ENCODE results near the gene ASNSD1. TPM values are rescaled to one million over a fixed set of nuclear protein-coding genes. Genes with fewer than 3 reads are reported as not detected.

Gene ASNSD1
- total RNA-seq, 1 donor from 2014 or later: 38.5 TPM

DNA sequence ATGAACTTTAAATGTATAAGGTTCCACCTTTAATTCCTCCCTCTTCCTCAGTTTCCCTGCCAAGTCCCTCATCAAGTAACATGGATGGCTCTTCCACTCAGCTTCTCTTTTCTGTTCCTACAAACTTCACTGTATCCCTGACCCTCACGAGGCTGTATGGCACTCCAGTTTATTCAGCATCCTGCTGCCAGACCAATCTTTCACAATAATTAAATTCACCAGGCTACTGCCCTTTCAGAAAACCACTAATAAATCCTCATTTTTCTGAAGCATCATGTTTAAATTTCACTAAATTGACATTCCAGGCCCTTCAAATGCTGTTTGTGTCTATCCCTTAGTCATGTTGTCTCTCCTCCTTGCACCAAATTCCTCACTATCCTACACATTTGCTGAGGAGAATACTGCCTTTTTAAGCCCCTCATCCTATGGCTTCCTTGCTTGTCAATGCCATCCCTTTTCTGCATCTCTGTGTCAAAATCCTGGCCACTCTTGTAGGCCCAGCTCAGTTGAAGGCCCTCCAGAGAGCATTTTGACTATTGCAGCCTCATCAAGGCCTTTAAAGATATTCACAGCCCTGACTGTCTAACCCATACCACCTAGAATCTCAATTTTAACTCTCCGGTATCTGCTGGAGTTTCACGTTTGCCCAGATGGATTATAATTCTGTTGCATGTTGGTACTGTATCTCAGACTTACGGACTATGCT is 22.8 kb upstream of the ASNSD1 start:
- peaks cover 20% of the 10 kb centered on the region for H3K4me1 Mint-ChIP-seq (ENCODE audit: unreplicated experiment)
- no peaks in the 10 kb centered on the region for H3K27me3 Mint-ChIP-seq
- H3K27ac Mint-ChIP-seq: no peak overlapping the region
- TF ChIP-seq, protein P1, sequence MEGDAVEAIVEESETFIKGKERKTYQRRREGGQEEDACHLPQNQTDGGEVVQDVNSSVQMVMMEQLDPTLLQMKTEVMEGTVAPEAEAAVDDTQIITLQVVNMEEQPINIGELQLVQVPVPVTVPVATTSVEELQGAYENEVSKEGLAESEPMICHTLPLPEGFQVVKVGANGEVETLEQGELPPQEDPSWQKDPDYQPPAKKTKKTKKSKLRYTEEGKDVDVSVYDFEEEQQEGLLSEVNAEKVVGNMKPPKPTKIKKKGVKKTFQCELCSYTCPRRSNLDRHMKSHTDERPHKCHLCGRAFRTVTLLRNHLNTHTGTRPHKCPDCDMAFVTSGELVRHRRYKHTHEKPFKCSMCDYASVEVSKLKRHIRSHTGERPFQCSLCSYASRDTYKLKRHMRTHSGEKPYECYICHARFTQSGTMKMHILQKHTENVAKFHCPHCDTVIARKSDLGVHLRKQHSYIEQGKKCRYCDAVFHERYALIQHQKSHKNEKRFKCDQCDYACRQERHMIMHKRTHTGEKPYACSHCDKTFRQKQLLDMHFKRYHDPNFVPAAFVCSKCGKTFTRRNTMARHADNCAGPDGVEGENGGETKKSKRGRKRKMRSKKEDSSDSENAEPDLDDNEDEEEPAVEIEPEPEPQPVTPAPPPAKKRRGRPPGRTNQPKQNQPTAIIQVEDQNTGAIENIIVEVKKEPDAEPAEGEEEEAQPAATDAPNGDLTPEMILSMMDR (conservative IDR thresholded peaks at IDR 0.05): no peak
- no peaks in the 10 kb centered on the region for H3K9me3 Mint-ChIP-seq
- H3K4me3 Mint-ChIP-seq: no peak overlapping the region
- no peak for DNase-seq (ENCODE audit: extremely low spot score, unreplicated experiment)
- H3K36me3 Mint-ChIP-seq: no peaks in the 10 kb centered on the region

DNA sequence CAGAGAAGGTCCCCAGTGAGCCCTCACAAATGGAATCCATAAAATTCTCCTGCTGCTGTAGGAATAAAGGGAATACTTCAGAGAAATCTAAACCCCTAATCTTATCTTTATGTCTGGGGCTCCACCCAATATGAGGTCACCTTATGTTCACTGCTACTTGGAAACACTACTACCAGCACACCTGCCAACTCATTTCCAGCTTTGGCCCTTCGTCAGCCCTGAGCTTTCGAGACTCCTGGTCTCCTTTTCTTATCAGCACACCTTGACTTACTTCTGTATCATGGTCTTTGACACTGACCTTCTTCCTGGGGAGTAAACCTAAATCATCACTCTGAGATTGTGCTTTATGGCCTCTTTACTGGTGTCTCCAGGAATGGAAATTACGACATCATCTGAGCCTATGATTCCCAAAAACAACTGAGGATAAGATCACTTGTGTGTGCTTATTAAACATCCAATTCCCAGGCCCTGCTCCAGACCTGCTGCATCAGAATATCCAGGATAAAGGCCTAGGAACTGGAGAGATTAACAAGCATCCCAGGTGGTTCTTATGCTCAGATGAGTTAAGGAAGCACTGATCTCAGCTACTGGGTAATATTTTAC is 22.2 kb upstream of the ASNSD1 start:
- no peaks in the 10 kb centered on the region for H3K9me3 Mint-ChIP-seq
- H3K36me3 Mint-ChIP-seq: no peaks in the 10 kb centered on the region
- TF ChIP-seq, protein P1 (conservative IDR thresholded peaks at IDR 0.05): no peak
- H3K27me3 Mint-ChIP-seq: no peaks in the 10 kb centered on the region
- DNase-seq (ENCODE audit: extremely low spot score, unreplicated experiment): no peak
- H3K4me3 Mint-ChIP-seq: no peak overlapping the region
- H3K4me1 Mint-ChIP-seq (ENCODE audit: unreplicated experiment): peaks cover 20% of the 10 kb centered on the region
- no peak overlapping the region for H3K27ac Mint-ChIP-seq

DNA sequence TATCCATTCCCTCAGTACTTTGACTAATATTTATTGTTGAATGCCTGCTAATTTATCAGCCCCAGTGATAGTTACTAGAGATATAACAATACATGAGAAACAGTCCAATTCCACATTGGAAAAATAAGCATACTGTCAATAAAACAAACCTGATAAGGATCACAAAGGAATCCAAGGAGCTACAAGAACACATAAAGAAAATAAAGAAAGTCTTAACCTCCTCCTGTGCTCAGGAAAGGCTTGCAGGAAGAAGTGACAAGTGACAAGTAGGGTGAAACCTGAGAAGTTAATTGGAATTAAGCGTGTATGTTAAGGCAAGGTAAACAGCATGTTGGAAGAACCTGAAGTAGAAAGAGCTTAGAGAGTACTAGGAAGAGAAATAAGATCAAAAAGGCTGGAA is 20.3 kb upstream of the ASNSD1 start:
- Mint-ChIP-seq H3K4me1 (ENCODE audit: unreplicated experiment) (peaks cover 20% of the 10 kb centered on the region), H3K27ac (no peak overlapping the region), H3K36me3 (no peaks in the 10 kb centered on the region), H3K4me3 (no peak overlapping the region), H3K9me3 (no peaks in the 10 kb centered on the region), H3K27me3 (no peaks in the 10 kb centered on the region)
- DNase-seq (ENCODE audit: extremely low spot score, unreplicated experiment): no peak
- TF ChIP-seq, protein P1 (conservative IDR thresholded peaks at IDR 0.05): no peak

DNA sequence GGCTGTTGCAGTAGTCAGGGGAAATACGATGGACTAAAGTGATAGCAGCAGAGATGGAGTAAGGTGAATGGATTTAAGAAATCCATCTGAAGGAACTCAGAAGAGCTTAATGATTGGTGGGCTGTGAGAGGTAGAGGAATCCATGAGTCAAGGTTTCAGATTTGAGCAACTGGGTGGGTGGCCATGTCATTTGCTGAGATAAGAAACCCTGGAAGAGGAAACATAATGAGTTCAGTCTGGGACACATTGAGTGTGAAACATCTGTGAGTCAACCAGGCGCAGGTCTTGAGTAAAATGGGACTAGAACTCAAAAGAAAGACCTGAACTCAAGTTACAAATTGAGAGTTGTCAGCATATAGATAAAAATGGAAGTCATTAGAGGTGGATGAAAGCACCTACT is 19.7 kb upstream of the ASNSD1 start:
- no peak for DNase-seq (ENCODE audit: extremely low spot score, unreplicated experiment)

DNA sequence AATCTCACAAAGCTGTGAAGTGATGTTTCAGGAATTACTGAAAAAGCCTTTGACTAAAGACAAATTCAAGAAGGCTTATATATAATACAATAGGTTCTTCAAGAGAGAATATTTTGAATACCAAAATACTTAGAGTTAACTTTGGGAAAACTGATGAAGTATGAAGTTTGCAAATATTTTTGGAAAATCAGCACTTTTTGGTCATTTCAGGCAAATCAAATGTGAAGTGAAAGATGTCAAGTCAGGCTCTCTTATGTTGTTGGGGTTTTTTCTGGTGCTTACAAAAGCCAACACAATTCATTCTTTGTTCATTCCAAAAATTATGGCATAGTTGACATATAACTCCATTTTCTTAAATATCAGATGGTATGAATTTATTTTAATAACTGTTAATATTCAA is 14.7 kb upstream of the ASNSD1 start:
- peaks cover 4% of the 10 kb centered on the region for H3K4me1 Mint-ChIP-seq (ENCODE audit: unreplicated experiment)
- no peak for DNase-seq (ENCODE audit: extremely low spot score, unreplicated experiment)
- no peaks in the 10 kb centered on the region for H3K27me3 Mint-ChIP-seq
- H3K9me3 Mint-ChIP-seq: no peaks in the 10 kb centered on the region
- TF ChIP-seq, protein P1 (conservative IDR thresholded peaks at IDR 0.05): no peak
- no peak overlapping the region for H3K4me3 Mint-ChIP-seq
- H3K36me3 Mint-ChIP-seq: no peaks in the 10 kb centered on the region
- no peak overlapping the region for H3K27ac Mint-ChIP-seq

More for the DNA sequence above, 19.7 kb upstream of the ASNSD1 start:
- Mint-ChIP-seq H3K27me3 (no peaks in the 10 kb centered on the region), H3K36me3 (no peaks in the 10 kb centered on the region), H3K9me3 (no peaks in the 10 kb centered on the region), H3K27ac (peak overlapping the region; percentile 3), H3K4me1 (ENCODE audit: unreplicated experiment) (peaks cover 20% of the 10 kb centered on the region), H3K4me3 (no peak overlapping the region)
- TF ChIP-seq, protein P1 (conservative IDR thresholded peaks at IDR 0.05): no peak

All from type B pancreatic cell (in vitro differentiated cells).